ENCODE results near the gene GATC.

GATC gene

DNA sequence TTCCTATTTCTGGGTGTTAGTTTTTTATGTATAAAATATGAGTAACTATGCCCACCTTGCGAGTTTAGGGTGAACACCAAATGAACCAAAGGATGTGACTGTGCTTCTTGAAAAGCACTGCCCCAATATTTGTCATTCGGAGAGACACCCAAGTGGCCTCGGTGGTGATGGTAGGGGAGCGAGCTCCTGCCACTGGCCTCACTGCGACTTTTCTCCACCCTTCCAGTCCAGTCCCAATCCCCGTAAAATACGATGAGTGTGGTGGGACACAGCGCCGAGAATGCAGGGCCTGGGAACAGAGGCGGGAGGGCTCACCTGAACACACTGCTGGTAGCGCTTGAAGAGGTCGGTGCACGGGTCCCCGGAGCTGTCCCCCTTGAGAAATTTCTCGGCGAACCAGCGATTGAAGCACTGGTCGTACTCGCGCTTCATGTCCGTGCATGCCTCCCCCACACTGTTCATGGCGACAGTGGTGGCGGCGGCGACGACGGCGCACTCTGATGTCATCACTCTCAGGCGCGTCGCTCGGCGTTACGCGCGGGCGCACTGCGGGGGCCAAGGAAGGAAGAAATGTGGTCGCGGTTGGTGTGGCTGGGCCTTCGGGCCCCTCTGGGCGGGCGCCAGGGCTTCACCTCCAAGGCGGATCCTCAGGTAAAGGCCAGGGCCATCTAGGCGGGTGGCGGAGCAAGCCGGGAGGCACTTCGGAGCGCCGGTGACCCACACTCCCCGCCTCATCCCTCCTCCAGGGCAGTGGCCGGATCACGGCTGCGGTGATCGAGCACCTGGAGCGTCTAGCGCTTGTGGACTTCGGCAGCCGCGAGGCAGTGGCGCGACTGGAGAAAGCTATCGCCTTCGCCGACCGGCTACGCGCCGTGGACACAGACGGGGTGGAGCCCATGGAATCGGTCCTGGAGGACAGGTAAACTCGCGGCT is at the start of gene GATC, which contains the start of gene TRIAP1:
TSS of gene GATC (plus strand) at position 534 of the 933 bp plus-strand sequence. CDS start at position 571, 37 bp downstream.
TSS of gene TRIAP1 (minus strand) at position 474 of the 933 bp plus-strand sequence. CDS start at position 462, 12 bp downstream.
- peak within 1 kb of the TSS; percentile 84 for H3K9ac ChIP-seq (ENCODE audit: low read depth, low read length)
- peak within 1 kb of the TSS; percentile 93 for H3K4me2 ChIP-seq (ENCODE audit: insufficient read depth, low read length)
- peaks cover 82% of the 10 kb centered on the region for H3K79me2 ChIP-seq (ENCODE audit: insufficient read depth, low read length)
- DNase-seq (peak; percentile 86), ATAC-seq (ENCODE audit: insufficient read depth, low read depth) (peak; percentile 93)
- H3K9me3 ChIP-seq (ENCODE audit: insufficient read depth, low read length, severe bottlenecking), result no peaks in the 10 kb centered on the region
- peak within 1 kb of the TSS; percentile 92 for H2AFZ ChIP-seq (ENCODE audit: low read depth, low read length)
- peak within 1 kb of the TSS; percentile 73 to 96 for H3K4me3 ChIP-seq (ENCODE audit: low read depth in 1 of 2, low read length in 2 of 2)
- H4K20me1 ChIP-seq (ENCODE audit: insufficient read depth, low read length), result peaks cover 3% of the 10 kb centered on the region; the same call in 1 of the 2 replicates
- peaks cover 64% of the 10 kb centered on the region for H3K36me3 ChIP-seq (ENCODE audit: insufficient read depth, low read length)
- H3K4me1 ChIP-seq (ENCODE audit: insufficient read depth, low read length), result peaks cover 37% of the 10 kb centered on the region
- peak within 1 kb of the TSS; percentile 73 for H3K27ac ChIP-seq (ENCODE audit: low read length)
- no peaks in the 10 kb centered on the region for H3K27me3 ChIP-seq (ENCODE audit: insufficient read depth, low read length, poor library complexity)
- TF ChIP-seq EZH2 (IDR thresholded peaks at IDR 0.05; ENCODE audit: borderline replicate concordance, low read depth, low read length, severe bottlenecking), result no peak
- TF ChIP-seq, protein P1, sequence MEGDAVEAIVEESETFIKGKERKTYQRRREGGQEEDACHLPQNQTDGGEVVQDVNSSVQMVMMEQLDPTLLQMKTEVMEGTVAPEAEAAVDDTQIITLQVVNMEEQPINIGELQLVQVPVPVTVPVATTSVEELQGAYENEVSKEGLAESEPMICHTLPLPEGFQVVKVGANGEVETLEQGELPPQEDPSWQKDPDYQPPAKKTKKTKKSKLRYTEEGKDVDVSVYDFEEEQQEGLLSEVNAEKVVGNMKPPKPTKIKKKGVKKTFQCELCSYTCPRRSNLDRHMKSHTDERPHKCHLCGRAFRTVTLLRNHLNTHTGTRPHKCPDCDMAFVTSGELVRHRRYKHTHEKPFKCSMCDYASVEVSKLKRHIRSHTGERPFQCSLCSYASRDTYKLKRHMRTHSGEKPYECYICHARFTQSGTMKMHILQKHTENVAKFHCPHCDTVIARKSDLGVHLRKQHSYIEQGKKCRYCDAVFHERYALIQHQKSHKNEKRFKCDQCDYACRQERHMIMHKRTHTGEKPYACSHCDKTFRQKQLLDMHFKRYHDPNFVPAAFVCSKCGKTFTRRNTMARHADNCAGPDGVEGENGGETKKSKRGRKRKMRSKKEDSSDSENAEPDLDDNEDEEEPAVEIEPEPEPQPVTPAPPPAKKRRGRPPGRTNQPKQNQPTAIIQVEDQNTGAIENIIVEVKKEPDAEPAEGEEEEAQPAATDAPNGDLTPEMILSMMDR (IDR thresholded peaks at IDR 0.05; ENCODE audit: borderline replicate concordance, extremely low read depth, low read length, poor library complexity, severe bottlenecking), result no peak

DNA sequence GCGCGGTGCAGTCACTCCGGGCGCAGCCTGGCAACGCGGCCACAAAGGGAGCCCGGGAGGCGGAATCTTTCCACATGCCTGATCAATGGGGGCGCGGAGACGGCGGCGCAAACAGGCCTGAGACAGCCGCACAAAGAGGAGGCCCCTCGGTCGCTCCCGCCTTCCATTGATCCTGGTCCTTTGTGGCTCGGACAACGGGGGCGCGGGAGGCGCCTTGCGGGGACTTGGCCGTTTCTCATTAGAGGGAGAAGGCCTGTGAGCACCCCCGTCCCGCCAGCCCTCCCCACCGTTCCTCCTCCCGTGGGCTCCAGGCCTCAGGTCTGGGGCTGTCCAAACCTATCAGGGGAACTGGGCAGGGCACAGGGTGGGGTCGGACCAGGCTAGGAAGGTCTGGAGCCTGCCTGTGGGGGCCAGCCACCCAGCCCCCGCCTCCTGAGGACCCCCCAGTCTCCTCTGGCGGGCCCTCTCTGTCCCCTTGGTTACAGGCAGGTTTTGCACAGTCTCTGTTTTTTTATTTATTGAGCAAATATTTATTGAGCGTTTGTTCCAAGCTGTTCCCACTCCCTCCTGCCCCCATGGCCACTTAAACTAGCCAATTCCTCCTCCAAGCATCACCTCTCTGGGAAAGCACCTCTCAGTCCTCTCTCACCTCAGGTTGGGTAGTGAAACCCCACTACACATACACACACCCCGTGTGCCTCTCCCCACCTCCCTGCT is 48.3 kb upstream of the GATC start:
- H3K4me2 ChIP-seq (ENCODE audit: insufficient read depth, low read length), result no peak overlapping the region
- ATAC-seq (ENCODE audit: insufficient read depth, low read depth), result no peak
- TF ChIP-seq, protein P1 (IDR thresholded peaks at IDR 0.05; ENCODE audit: borderline replicate concordance, extremely low read depth, low read length, poor library complexity, severe bottlenecking), result no peak
- no peak for TF ChIP-seq EZH2 (IDR thresholded peaks at IDR 0.05; ENCODE audit: borderline replicate concordance, low read depth, low read length, severe bottlenecking)
- H2AFZ ChIP-seq (ENCODE audit: low read depth, low read length), result no peak overlapping the region; the same call in 1 of the 2 replicates
- H3K79me2 ChIP-seq (ENCODE audit: insufficient read depth, low read length), result no peaks in the 10 kb centered on the region
- DNase-seq, result no peak
- no peak overlapping the region for H3K4me3 ChIP-seq (ENCODE audit: low read depth in 1 of 2, low read length in 2 of 2)
- no peaks in the 10 kb centered on the region for H3K4me1 ChIP-seq (ENCODE audit: insufficient read depth, low read length)
- no peak overlapping the region for H3K9ac ChIP-seq (ENCODE audit: low read depth, low read length)
- no peaks in the 10 kb centered on the region for H4K20me1 ChIP-seq (ENCODE audit: insufficient read depth, low read length)
- no peaks in the 10 kb centered on the region for H3K27me3 ChIP-seq (ENCODE audit: insufficient read depth, low read length, poor library complexity)
- no peak overlapping the region for H3K27ac ChIP-seq (ENCODE audit: low read length)
- H3K36me3 ChIP-seq (ENCODE audit: insufficient read depth, low read length), result no peaks in the 10 kb centered on the region
- no peaks in the 10 kb centered on the region for H3K9me3 ChIP-seq (ENCODE audit: insufficient read depth, low read length, severe bottlenecking)

- H2AFZ ChIP-seq (ENCODE audit: low read depth, low read length), result no peak overlapping the region
- H3K9me3 ChIP-seq (ENCODE audit: insufficient read depth, low read length, severe bottlenecking), result no peaks in the 10 kb centered on the region
- no peaks in the 10 kb centered on the region for H3K4me1 ChIP-seq (ENCODE audit: insufficient read depth, low read length)
- ATAC-seq (ENCODE audit: insufficient read depth, low read depth) (no peak), DNase-seq (no peak)
- no peak overlapping the region for H3K4me3 ChIP-seq (ENCODE audit: low read depth in 1 of 2, low read length in 2 of 2)
- H3K36me3 ChIP-seq (ENCODE audit: insufficient read depth, low read length), result no peaks in the 10 kb centered on the region
- H3K27ac ChIP-seq (ENCODE audit: low read length), result no peak overlapping the region
- no peaks in the 10 kb centered on the region for H3K27me3 ChIP-seq (ENCODE audit: insufficient read depth, low read length, poor library complexity)
- H3K9ac ChIP-seq (ENCODE audit: low read depth, low read length), result no peak overlapping the region
- TF ChIP-seq EZH2 (IDR thresholded peaks at IDR 0.05; ENCODE audit: borderline replicate concordance, low read depth, low read length, severe bottlenecking), result no peak
- TF ChIP-seq, protein P1 (IDR thresholded peaks at IDR 0.05; ENCODE audit: borderline replicate concordance, extremely low read depth, low read length, poor library complexity, severe bottlenecking), result no peak
- no peaks in the 10 kb centered on the region for H4K20me1 ChIP-seq (ENCODE audit: insufficient read depth, low read length)
- no peak overlapping the region for H3K4me2 ChIP-seq (ENCODE audit: insufficient read depth, low read length)
- no peaks in the 10 kb centered on the region for H3K79me2 ChIP-seq (ENCODE audit: insufficient read depth, low read length)
These were observed 46.7 kb upstream of the GATC start for GRCh38 chr12:120399531-120399930.

Measured in DND-41 (cell line).